A549 (cell line): ENCODE measurements around the gene STAMBP. TPM values are rescaled to one million over a fixed set of nuclear protein-coding genes. Genes with fewer than 3 reads are reported as not detected.

Experiments
- ATAC-seq, 2 experiments: fragments of 200-7000 bp in 1 of 2; fragments of >200 bp in 1 of 2; cut with Nextera tagmentation in 1 of 2; cut with Tn5 transposase in 1 of 2; 3 replicates each; pipeline versions ENCODE4 v1.8.0 to v1.9.1; 2018 to 2020; ENCODE audit warnings: mild to moderate bottlenecking in 1 of 2, moderate library complexity in 1 of 2
- CTCF ChIA-PET: fragments of 300-600 bp; sonication (Branson Sonifier 250); formaldehyde crosslinking; extraction: SDS; loops from one replicate; lab custom pipeline; 2021; ENCODE audit warnings: antibody characterized with exemption, inconsistent platforms; lab: Yijun Ruan, JAX
- POLR2A ChIA-PET: fragments of 350-600 bp; formaldehyde crosslinking; extraction: SDS; loops from one replicate; lab custom pipeline; 2021; ENCODE audit warnings: antibody characterized with exemption, inconsistent platforms; lab: Yijun Ruan, JAX
- DNase-seq, 2 experiments: peaks; one replicate each; pipeline versions ENCODE4 v3.0.0 to v3.0.0-alpha.2; 2011 to 2016; ENCODE audit warnings: low read depth in 1 of 2, low spot score in 1 of 2
- FAIRE-seq: peaks from 2 replicates; lab custom pipeline; 2011; peaks lifted over from hg19 to GRCh38; lab: Jason Lieb, UNC
- H3K27ac ChIP-seq, 2 experiments: fragments of >200 bp; sonication (Bioruptor Twin); formaldehyde crosslinking; 3 replicates each; pipeline ENCODE4 v1.5.1; 2016 to 2017
- H3K4me1 ChIP-seq: fragments of >200 bp; sonication (Bioruptor Twin); formaldehyde crosslinking; 3 replicates; pipeline ENCODE4 v1.6.1; 2016
- H3K4me2 ChIP-seq: fragments of >200 bp; sonication (Bioruptor Twin); formaldehyde crosslinking; 3 replicates; pipeline ENCODE4 v1.6.1; 2016
- H3K4me3 ChIP-seq: fragments of >200 bp; sonication (Bioruptor Twin); formaldehyde crosslinking; 3 replicates; pipeline ENCODE4 v1.5.1; 2016
- H3K9me3 ChIP-seq: fragments of >200 bp; sonication (Bioruptor Twin); formaldehyde crosslinking; 3 replicates; pipeline ENCODE4 v1.6.1; 2016
- BHLHE40 ChIP-seq: IDR thresholded peaks from 2 replicates; pipeline ENCODE4 v1.6.1; 2012; ENCODE audit warnings: low read depth, low read length, inconsistent platforms
- CHD4 ChIP-seq: fragments of 200-600 bp; sonication (generic); IDR thresholded peaks from 2 replicates; pipeline ENCODE4 v1.6.1; 2016; ENCODE audit warnings: antibody characterized with exemption, mild to moderate bottlenecking, borderline replicate concordance
- EHF ChIP-seq: fragments of 250-450 bp; sonication (Bioruptor Pico); IDR thresholded peaks from 2 replicates; pipeline ENCODE4 v1.5.0; 2020; ENCODE audit warnings: mild to moderate bottlenecking
- ESRRA ChIP-seq: fragments of 150-350 bp; IDR thresholded peaks from 2 replicates; pipeline ENCODE4 v1.6.1; 2014; ENCODE audit warnings: mild to moderate bottlenecking, low read length, borderline replicate concordance
- FOSB ChIP-seq: fragments of 250-450 bp; sonication (Bioruptor Pico); IDR thresholded peaks from 2 replicates; pipeline ENCODE4 v1.5.0; 2020; ENCODE audit warnings: mild to moderate bottlenecking, moderate library complexity
- HEYL ChIP-seq: fragments of 250-450 bp; sonication (Bioruptor Pico); IDR thresholded peaks from 2 replicates; pipeline ENCODE4 v1.8.0; 2021; ENCODE audit warnings: mild to moderate bottlenecking, moderate library complexity
- KDM1A ChIP-seq: fragments of 200-600 bp; sonication (generic); IDR thresholded peaks from 2 replicates; pipeline ENCODE4 v1.6.1; 2016; ENCODE audit warnings: low read depth, mild to moderate bottlenecking
- MAFK ChIP-seq: fragments of 450-650 bp; IDR thresholded peaks from 2 replicates; pipeline ENCODE4 v1.6.1; 2014; ENCODE audit not compliant: partially characterized antibody
- MAZ ChIP-seq: fragments of 150-350 bp; IDR thresholded peaks from 2 replicates; pipeline ENCODE4 v1.6.1; 2014; ENCODE audit warnings: antibody characterized with exemption, low read depth, low read length, borderline replicate concordance
- MYC ChIP-seq: IDR thresholded peaks from 2 replicates; pipeline ENCODE4 v1.6.1; 2012; ENCODE audit warnings: mild to moderate bottlenecking, inconsistent platforms, low read length, improper control_type of control experiment, borderline replicate concordance
- NPAS2 ChIP-seq: fragments of 250-450 bp; sonication (Bioruptor Pico); IDR thresholded peaks from 2 replicates; pipeline ENCODE4 v1.8.0; 2022; ENCODE audit warnings: mild to moderate bottlenecking, moderate library complexity, borderline replicate concordance
- PHF8 ChIP-seq: fragments of 200-600 bp; sonication (generic); IDR thresholded peaks from 2 replicates; pipeline ENCODE4 v1.6.1; 2016; ENCODE audit warnings: low read depth, mild to moderate bottlenecking, antibody characterized with exemption, moderate library complexity, borderline replicate concordance
- POLR2A ChIP-seq: IDR thresholded peaks from 2 replicates; pipeline ENCODE4 v1.6.1; 2012; ENCODE audit warnings: mild to moderate bottlenecking, low read length
- REST ChIP-seq: fragments of 200-600 bp; sonication (generic); IDR thresholded peaks from 2 replicates; pipeline ENCODE4 v1.6.1; 2016; ENCODE audit warnings: antibody characterized with exemption, mild to moderate bottlenecking, moderate library complexity
- RFX5 ChIP-seq: fragments of 450-650 bp; IDR thresholded peaks from 2 replicates; pipeline ENCODE4 v1.7.1; 2014; ENCODE audit warnings: antibody characterized with exemption, mild to moderate bottlenecking, moderate library complexity
- RNF2 ChIP-seq: fragments of 200-600 bp; sonication (generic); IDR thresholded peaks from 2 replicates; pipeline ENCODE4 v1.6.1; 2016; ENCODE audit warnings: low read depth, mild to moderate bottlenecking, antibody characterized with exemption, moderate library complexity, borderline replicate concordance
- SREBF2 ChIP-seq: fragments of 450-650 bp; IDR thresholded peaks from 2 replicates; pipeline ENCODE4 v1.6.1; 2014; ENCODE audit warnings: mild to moderate bottlenecking, moderate library complexity
- ZC3H11A ChIP-seq: fragments of 450-650 bp; IDR thresholded peaks from 2 replicates; pipeline ENCODE4 v1.6.1; 2014; ENCODE audit warnings: antibody characterized with exemption, mild to moderate bottlenecking
- ZFP36 ChIP-seq: fragments of 450-650 bp; IDR thresholded peaks from 2 replicates; pipeline ENCODE4 v1.6.1; 2014; ENCODE audit warnings: borderline replicate concordance; ENCODE audit not compliant: partially characterized antibody
- ZNF302 ChIP-seq: fragments of 250-450 bp; sonication (Bioruptor Pico); IDR thresholded peaks from 2 replicates; pipeline ENCODE4 v1.9.0; 2021; ENCODE audit warnings: inconsistent platforms, mild to moderate bottlenecking, moderate library complexity
- WGBS: methylation state at CpG from one replicate; pipeline ENCODE4 v1.1.6; 2017; ENCODE audit errors: missing lambda C conversion rate; 5-methylcytosine and 5-hydroxymethylcytosine counted together
- polyA plus RNA-seq, 4 experiments: library from polyadenylated mRNA; depleted of rRNA in 3 of 4; stranded (reverse); fragments of >200 nt; fragmentation: RNase III in 1 of 4; extraction: RNeasy Plus Mini Kit Qiagen cat#74134 plus additional on column Dnase treatment in 1 of 4; gene quantifications; 2 replicates in 3 of 4; 3 replicates in 1 of 4; pipeline ENCODE4 v1.2.3, GENCODE V29; 2011 to 2017
- TF ChIP-seq, protein P1 (sequence below): fragments of 450-650 bp; IDR thresholded peaks from 2 replicates; pipeline ENCODE4 v1.6.1; 2014; ENCODE audit warnings: antibody characterized with exemption
- TF ChIP-seq, protein P2 (sequence below): fragments of >200 bp; sonication (Bioruptor Twin); formaldehyde crosslinking; IDR thresholded peaks from 3 replicates; pipeline ENCODE4 v1.6.1; 2016

Gene STAMBP
- polyA plus RNA-seq, 2 of the 4 experiments (the other 2 are of a cell fraction), result 44.4 to 96.3 TPM

GRCh38 chr2:73897934-73898333 is 69.2 kb downstream of the STAMBP start:
- Histone ChIP-seq H3K27ac (no peak overlapping the region), H3K4me1 (no peaks in the 10 kb centered on the region), H3K4me2 (no peak overlapping the region), H3K4me3 (no peak overlapping the region), H3K9me3 (no peaks in the 10 kb centered on the region)
- CTCF ChIA-PET, result no interaction called here
- 60% methylated on average over 6 of the region's 6 CpGs for WGBS
- ATAC-seq, result no peak
- TF ChIP-seq ZFP36 (no peak), RFX5 (no peak), ESRRA (no peak), CHD4 (no peak), PHF8 (no peak), MYC (no peak), ZNF302 (CRISPR knock-in tag) (no peak), EHF (CRISPR knock-in tag) (no peak), RNF2 (no peak), MAZ (no peak), NPAS2 (CRISPR knock-in tag) (no peak), ZC3H11A (no peak), MAFK (no peak), BHLHE40 (no peak), SREBF2 (no peak), REST (no peak)
- TF ChIP-seq, protein P1, sequence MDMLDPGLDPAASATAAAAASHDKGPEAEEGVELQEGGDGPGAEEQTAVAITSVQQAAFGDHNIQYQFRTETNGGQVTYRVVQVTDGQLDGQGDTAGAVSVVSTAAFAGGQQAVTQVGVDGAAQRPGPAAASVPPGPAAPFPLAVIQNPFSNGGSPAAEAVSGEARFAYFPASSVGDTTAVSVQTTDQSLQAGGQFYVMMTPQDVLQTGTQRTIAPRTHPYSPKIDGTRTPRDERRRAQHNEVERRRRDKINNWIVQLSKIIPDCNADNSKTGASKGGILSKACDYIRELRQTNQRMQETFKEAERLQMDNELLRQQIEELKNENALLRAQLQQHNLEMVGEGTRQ, result no peak
- POLR2A ChIA-PET, result no interaction called here
- DNase-seq, result no peak
- no peak for FAIRE-seq

GRCh38 chr2:73899801-73900336 is 71.1 kb downstream of the STAMBP start:
- 78% methylated on average over 8 of the region's 8 CpGs for WGBS
- no peak overlapping the region for H3K4me3 ChIP-seq
- no peak for FAIRE-seq
- TF ChIP-seq POLR2A, result no peak
- no peak for TF ChIP-seq FOSB (CRISPR knock-in tag)
- no peak for TF ChIP-seq ZNF302 (CRISPR knock-in tag)
- no peak for TF ChIP-seq CHD4
- DNase-seq, result no peak
- H3K27ac ChIP-seq, result no peak overlapping the region
- no peaks in the 10 kb centered on the region for H3K9me3 ChIP-seq
- no peak overlapping the region for H3K4me2 ChIP-seq
- ChIA-PET CTCF (interaction anchor here (1.1 kb wide), 1 partner anchor 11 kb away, joined by 3 read pairs; no protein-coding TSS in a partner anchor), POLR2A (no interaction called here)
- ATAC-seq, result peak in 1 of 2 experiments; percentile 32; a peak in 1 of 6 replicates
- no peaks in the 10 kb centered on the region for H3K4me1 ChIP-seq

DNA sequence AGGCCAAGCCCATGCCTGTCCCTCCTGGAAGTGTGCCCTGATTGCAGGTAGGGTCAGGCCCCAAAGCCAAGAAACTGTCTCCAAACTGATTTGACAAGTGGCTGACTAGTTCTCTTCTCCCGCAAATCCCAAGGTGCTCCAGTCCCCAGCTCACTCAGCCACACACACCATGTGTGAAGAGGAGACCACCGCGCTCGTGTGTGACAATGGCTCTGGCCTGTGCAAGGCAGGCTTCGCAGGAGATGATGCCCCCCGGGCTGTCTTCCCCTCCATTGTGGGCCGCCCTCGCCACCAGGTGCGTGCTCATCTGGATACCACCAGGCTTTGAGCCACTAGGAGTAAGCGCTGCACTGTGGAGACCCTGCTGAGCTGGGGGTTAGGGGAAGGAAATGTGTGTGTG is 72.4 kb downstream of the STAMBP start:
- WGBS, result 85% methylated on average over 10 of the region's 10 CpGs
- ATAC-seq (no peak), DNase-seq (no peak), FAIRE-seq (no peak)
- CTCF ChIA-PET, result no interaction called here
- POLR2A ChIA-PET, result no interaction called here
- Histone ChIP-seq H3K4me3 (no peak overlapping the region), H3K27ac (no peak overlapping the region), H3K4me1 (no peaks in the 10 kb centered on the region), H3K9me3 (no peaks in the 10 kb centered on the region), H3K4me2 (no peak overlapping the region)
- TF ChIP-seq KDM1A (no peak), HEYL (no peak), EHF (CRISPR knock-in tag) (no peak), RFX5 (no peak)
- TF ChIP-seq, protein P2, sequence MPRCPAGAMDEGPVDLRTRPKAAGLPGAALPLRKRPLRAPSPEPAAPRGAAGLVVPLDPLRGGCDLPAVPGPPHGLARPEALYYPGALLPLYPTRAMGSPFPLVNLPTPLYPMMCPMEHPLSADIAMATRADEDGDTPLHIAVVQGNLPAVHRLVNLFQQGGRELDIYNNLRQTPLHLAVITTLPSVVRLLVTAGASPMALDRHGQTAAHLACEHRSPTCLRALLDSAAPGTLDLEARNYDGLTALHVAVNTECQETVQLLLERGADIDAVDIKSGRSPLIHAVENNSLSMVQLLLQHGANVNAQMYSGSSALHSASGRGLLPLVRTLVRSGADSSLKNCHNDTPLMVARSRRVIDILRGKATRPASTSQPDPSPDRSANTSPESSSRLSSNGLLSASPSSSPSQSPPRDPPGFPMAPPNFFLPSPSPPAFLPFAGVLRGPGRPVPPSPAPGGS, result no peak
- TF ChIP-seq, all 56 proteins: peak for 0
